ENCODE data around the gene SRPK1.

Gene SRPK1

GRCh38 chr6:35924146-35924545, 3.2 kb upstream of the SRPK1 start:
- DNase-seq (ENCODE audit: low read depth in 1 of 2, low spot score in 1 of 2) = no peak
- H3K27me3 ChIP-seq (ENCODE audit: insufficient read depth, poor library complexity, severe bottlenecking) = no peaks in the 10 kb centered on the region
- H3K27ac ChIP-seq (replicated peaks) = no peak overlapping the region
- H3K4me3 ChIP-seq (replicated peaks; ENCODE audit: insufficient read depth, low read length) = no peak overlapping the region
- TF ChIP-seq POLR2AphosphoS5 (IDR thresholded peaks at IDR 0.05; ENCODE audit: low read depth) (no peak), SPI1 (IDR thresholded peaks at IDR 0.05; ENCODE audit: borderline replicate concordance, low read depth) (no peak), CTCF (IDR thresholded peaks at IDR 0.05; ENCODE audit: insufficient read depth, low read length) (no peak), GABPA (IDR thresholded peaks at IDR 0.05; ENCODE audit: low read depth) (no peak), REST (IDR thresholded peaks at IDR 0.05; ENCODE audit: insufficient replicate concordance, low read depth) (no peak)

GRCh38 chr6:35922139-35922554, 1.2 kb upstream of the SRPK1 start:
- no peak for DNase-seq (ENCODE audit: low read depth in 1 of 2, low spot score in 1 of 2)
- no peak for TF ChIP-seq GABPA (IDR thresholded peaks at IDR 0.05; ENCODE audit: low read depth)
- TF ChIP-seq SPI1 (IDR thresholded peaks at IDR 0.05; ENCODE audit: borderline replicate concordance, low read depth) = no peak
- no peak for TF ChIP-seq CTCF (IDR thresholded peaks at IDR 0.05; ENCODE audit: insufficient read depth, low read length)
- no peak for TF ChIP-seq REST (IDR thresholded peaks at IDR 0.05; ENCODE audit: insufficient replicate concordance, low read depth)
- TF ChIP-seq POLR2AphosphoS5 (IDR thresholded peaks at IDR 0.05; ENCODE audit: low read depth) = no peak
- H3K27me3 ChIP-seq (ENCODE audit: insufficient read depth, poor library complexity, severe bottlenecking) = no peaks in the 10 kb centered on the region
- H3K27ac ChIP-seq (replicated peaks) = peak overlapping the region; percentile 83
- 0 out of 2 replicates have a peak overlapping the region, but pooled peaks have one; percentile 2 for H3K4me3 ChIP-seq (replicated peaks; ENCODE audit: insufficient read depth, low read length)

GRCh38 chr6:35919827-35920751, 809 bp downstream of the SRPK1 start:
- H3K27ac ChIP-seq (replicated peaks) = peak overlapping the region; percentile 81
- peak in 1 of 2 experiments; percentile 56 for DNase-seq (ENCODE audit: low read depth in 1 of 2, low spot score in 1 of 2)
- H3K27me3 ChIP-seq (ENCODE audit: insufficient read depth, poor library complexity, severe bottlenecking) = no peaks in the 10 kb centered on the region
- TF ChIP-seq REST (IDR thresholded peaks at IDR 0.05; ENCODE audit: insufficient replicate concordance, low read depth) (peak; percentile 74), POLR2AphosphoS5 (IDR thresholded peaks at IDR 0.05; ENCODE audit: low read depth) (0 out of 2 replicates have a peak, but pooled peaks have one; percentile 38), GABPA (IDR thresholded peaks at IDR 0.05; ENCODE audit: low read depth) (no peak), SPI1 (IDR thresholded peaks at IDR 0.05; ENCODE audit: borderline replicate concordance, low read depth) (no peak), CTCF (IDR thresholded peaks at IDR 0.05; ENCODE audit: insufficient read depth, low read length) (no peak)
- peak overlapping the region; percentile 95 for H3K4me3 ChIP-seq (replicated peaks; ENCODE audit: insufficient read depth, low read length)
